Tibial nerve (tissue), 4 donors: ENCODE measurements around the gene DNAJA3.

ENCODE experiments used
- EP300 ChIP-seq, 2 donors: sonication (generic); formaldehyde crosslinking; IDR thresholded peaks; one replicate each; pipeline ENCODE4 v1.6.1; 2017; ENCODE audit warnings: antibody characterized with exemption in 2 of 2, mild to moderate bottlenecking in 1 of 2
- POLR2A ChIP-seq, 2 donors: fragments of 450-650 bp; IDR thresholded peaks; one replicate each; pipeline ENCODE4 v1.6.1; 2017; ENCODE audit warnings: antibody characterized with exemption in 2 of 2, mild to moderate bottlenecking in 2 of 2, moderate library complexity in 2 of 2
- TF ChIP-seq, protein P1 (sequence below), 5 experiments: fragments of 200-600 bp in 3 of 5; fragments of 450-650 bp in 2 of 5; sonication (generic) in 3 of 5; IDR thresholded peaks; one replicate each; pipeline ENCODE4 v1.5.1; 2016 to 2019; ENCODE audit warnings: antibody characterized with exemption in 5 of 5, mild to moderate bottlenecking in 3 of 5, moderate library complexity in 2 of 5

DNA sequence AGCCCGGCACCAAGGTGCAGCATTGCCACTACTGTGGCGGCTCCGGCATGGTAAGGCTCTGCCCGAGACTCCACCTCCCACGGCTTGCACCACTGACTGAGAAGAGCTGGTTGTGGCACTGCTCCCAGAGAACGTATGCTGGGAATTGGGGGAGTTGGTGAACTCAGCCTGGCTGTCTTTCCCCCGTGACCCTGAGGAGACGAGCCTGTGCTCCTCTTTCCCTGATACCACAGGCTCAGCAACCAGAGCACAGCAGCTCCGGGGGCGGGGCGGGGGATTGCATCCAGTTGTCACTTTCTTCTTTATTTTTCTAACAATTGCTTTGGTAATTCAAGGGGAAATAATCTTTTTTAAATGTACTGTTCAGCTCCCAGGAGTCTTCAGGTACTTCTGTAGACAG lies 16.7 kb downstream of the DNAJA3 start:
- TF ChIP-seq, protein P1, sequence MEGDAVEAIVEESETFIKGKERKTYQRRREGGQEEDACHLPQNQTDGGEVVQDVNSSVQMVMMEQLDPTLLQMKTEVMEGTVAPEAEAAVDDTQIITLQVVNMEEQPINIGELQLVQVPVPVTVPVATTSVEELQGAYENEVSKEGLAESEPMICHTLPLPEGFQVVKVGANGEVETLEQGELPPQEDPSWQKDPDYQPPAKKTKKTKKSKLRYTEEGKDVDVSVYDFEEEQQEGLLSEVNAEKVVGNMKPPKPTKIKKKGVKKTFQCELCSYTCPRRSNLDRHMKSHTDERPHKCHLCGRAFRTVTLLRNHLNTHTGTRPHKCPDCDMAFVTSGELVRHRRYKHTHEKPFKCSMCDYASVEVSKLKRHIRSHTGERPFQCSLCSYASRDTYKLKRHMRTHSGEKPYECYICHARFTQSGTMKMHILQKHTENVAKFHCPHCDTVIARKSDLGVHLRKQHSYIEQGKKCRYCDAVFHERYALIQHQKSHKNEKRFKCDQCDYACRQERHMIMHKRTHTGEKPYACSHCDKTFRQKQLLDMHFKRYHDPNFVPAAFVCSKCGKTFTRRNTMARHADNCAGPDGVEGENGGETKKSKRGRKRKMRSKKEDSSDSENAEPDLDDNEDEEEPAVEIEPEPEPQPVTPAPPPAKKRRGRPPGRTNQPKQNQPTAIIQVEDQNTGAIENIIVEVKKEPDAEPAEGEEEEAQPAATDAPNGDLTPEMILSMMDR (IDR thresholded peaks at IDR 0.05) = no peak
- no peak for TF ChIP-seq POLR2A (IDR thresholded peaks at IDR 0.05)
- no peak for TF ChIP-seq EP300 (IDR thresholded peaks at IDR 0.05)
